Left ventricle myocardium inferior (tissue), 1 donor: ENCODE results near the gene EXPH5. TPM values are rescaled to one million over a fixed set of nuclear protein-coding genes. Genes with fewer than 3 reads are reported as not detected.

Experiments used
- DNase-seq: peaks from one replicate; pipeline ENCODE4 v3.0.0-alpha.2; 2020
- H3K27ac ChIP-seq: fragments of 200-600 bp; replicated peaks from 2 replicates; pipeline ENCODE4 v1.8.0; 2021
- H3K27me3 ChIP-seq: fragments of 200-600 bp; 2 replicates; pipeline ENCODE4 v1.8.0; 2021; ENCODE audit warnings: low read depth
- H3K36me3 ChIP-seq: fragments of 200-600 bp; 2 replicates; pipeline ENCODE4 v1.8.0; 2021
- H3K4me1 ChIP-seq: fragments of 200-600 bp; 2 replicates; pipeline ENCODE4 v1.8.0; 2021
- H3K4me3 ChIP-seq: fragments of 200-600 bp; 2 replicates; pipeline ENCODE4 v1.8.0; 2021; ENCODE audit warnings: mild to moderate bottlenecking, moderate library complexity
- H3K9me3 ChIP-seq: fragments of 200-600 bp; replicated peaks from 2 replicates; pipeline ENCODE4 v1.8.0; 2021
- intact Hi-C: fragments of 100-400 bp; cut with micrococcal nuclease; formaldehyde crosslinking; loops from one replicate; pipeline ENCODE4 v1.11.0; 2022
- total RNA-seq: library from RNA; stranded (reverse); fragmentation: NEBNext Ultra II Directional; extraction: Animal tissue kit (Norgen Biotek cat#: 25700); gene quantifications from one replicate; pipeline ENCODE4 v1.2.1, GENCODE V29; 2021
- TF ChIP-seq, protein P1 (sequence below): fragments of 200-600 bp; IDR thresholded peaks from 2 replicates; pipeline ENCODE4 v1.8.0; 2021; ENCODE audit warnings: antibody characterized with exemption, mild to moderate bottlenecking, borderline replicate concordance
- donor health status: DM: no; HTN: yes; CAD: no; lungs with severe emphysema.

EXPH5 gene
- total RNA-seq, 1 donor from 2014 or later = 0.88 TPM

GRCh38 chr11:108527382-108527781 lies 66.2 kb downstream of the EXPH5 start:
- Histone ChIP-seq H3K27ac (no peak overlapping the region), H3K36me3 (no peaks in the 10 kb centered on the region), H3K4me1 (no peaks in the 10 kb centered on the region), H3K27me3 (no peaks in the 10 kb centered on the region), H3K4me3 (no peak overlapping the region), H3K9me3 (no peaks in the 10 kb centered on the region)
- DNase-seq = no peak
- TF ChIP-seq, protein P1, sequence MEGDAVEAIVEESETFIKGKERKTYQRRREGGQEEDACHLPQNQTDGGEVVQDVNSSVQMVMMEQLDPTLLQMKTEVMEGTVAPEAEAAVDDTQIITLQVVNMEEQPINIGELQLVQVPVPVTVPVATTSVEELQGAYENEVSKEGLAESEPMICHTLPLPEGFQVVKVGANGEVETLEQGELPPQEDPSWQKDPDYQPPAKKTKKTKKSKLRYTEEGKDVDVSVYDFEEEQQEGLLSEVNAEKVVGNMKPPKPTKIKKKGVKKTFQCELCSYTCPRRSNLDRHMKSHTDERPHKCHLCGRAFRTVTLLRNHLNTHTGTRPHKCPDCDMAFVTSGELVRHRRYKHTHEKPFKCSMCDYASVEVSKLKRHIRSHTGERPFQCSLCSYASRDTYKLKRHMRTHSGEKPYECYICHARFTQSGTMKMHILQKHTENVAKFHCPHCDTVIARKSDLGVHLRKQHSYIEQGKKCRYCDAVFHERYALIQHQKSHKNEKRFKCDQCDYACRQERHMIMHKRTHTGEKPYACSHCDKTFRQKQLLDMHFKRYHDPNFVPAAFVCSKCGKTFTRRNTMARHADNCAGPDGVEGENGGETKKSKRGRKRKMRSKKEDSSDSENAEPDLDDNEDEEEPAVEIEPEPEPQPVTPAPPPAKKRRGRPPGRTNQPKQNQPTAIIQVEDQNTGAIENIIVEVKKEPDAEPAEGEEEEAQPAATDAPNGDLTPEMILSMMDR = no peak
- intact Hi-C loops = no loop called here

- H3K36me3 ChIP-seq = no peaks in the 10 kb centered on the region
- H3K9me3 ChIP-seq = no peaks in the 10 kb centered on the region
- no peak overlapping the region for H3K27ac ChIP-seq
- intact Hi-C loops = no loop called here
- H3K4me1 ChIP-seq = no peaks in the 10 kb centered on the region
- TF ChIP-seq, protein P1 = no peak
- H3K4me3 ChIP-seq = no peak overlapping the region
- no peaks in the 10 kb centered on the region for H3K27me3 ChIP-seq
- no peak for DNase-seq
Measured at GRCh38 chr11:108525161-108525560, 68.4 kb downstream of the EXPH5 start.

DNA sequence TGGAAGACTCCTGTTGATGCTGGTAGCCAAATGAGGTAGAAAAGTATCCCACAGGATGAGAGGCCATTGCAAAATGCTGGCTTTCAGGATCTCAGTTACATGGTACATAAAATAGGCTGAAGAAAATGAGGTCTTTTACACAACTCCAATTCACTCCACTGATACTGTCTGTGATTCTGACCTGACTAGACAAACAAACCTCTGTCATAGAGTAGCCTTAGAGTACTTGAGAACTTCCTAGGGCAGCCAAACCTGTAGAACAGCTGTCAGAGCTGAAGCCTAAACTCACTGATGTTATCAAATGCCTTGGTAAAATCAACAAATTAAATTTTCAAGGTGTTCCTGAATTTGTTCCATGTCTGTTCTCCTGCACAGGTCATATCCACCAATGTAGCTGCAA lies 69.1 kb downstream of the EXPH5 start:
- H3K4me3 ChIP-seq = no peak overlapping the region
- no peaks in the 10 kb centered on the region for H3K4me1 ChIP-seq
- H3K27ac ChIP-seq = no peak overlapping the region
- no peaks in the 10 kb centered on the region for H3K27me3 ChIP-seq
- no peak for DNase-seq
- no peaks in the 10 kb centered on the region for H3K9me3 ChIP-seq
- intact Hi-C loops = no loop called here
- no peaks in the 10 kb centered on the region for H3K36me3 ChIP-seq
- TF ChIP-seq, protein P1 = no peak

DNA sequence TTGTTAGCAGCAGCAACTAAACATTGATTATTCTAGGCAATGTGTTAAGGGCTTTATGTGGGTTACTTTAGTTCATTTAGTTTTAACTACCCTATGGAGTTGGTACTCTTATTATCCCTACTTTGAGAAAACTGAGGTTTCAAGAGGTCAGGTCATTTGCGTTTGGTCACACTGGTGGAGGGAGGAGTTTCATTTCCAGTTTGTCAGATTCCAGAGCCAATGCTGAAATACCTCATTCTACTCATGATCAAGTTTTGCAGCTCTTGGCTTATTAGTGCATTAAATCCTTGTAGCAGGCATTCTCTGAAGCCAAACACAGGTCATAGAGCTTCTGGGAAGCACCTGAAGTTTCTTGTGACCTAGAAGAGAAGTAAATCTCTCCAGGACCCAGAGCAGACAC lies 71.2 kb downstream of the EXPH5 start:
- Histone ChIP-seq H3K9me3 (no peaks in the 10 kb centered on the region), H3K27me3 (no peaks in the 10 kb centered on the region), H3K36me3 (no peaks in the 10 kb centered on the region), H3K27ac (no peak overlapping the region), H3K4me3 (no peak overlapping the region), H3K4me1 (no peaks in the 10 kb centered on the region)
- DNase-seq = no peak
- TF ChIP-seq, protein P1 = no peak
- intact Hi-C loops = no loop called here

DNA sequence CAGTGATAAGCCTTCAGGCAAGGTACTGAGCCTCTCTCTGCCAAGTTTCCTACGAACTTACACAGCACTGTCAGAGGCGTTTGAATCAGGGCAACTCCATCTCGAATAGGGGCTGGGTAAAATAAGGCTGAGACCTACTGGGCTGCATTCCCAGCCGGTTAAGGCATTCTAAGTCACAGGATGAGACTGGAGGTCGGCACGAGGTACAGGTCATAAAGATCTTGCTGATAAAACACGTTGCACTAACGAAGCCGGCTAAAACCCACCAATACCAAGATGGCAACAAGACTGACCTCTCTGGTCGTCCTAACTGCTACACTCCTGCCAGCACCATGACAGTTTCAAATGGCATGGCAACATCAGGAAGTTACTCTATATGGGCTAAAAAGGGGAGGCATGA lies 75.0 kb downstream of the EXPH5 start:
- Histone ChIP-seq H3K9me3 (no peaks in the 10 kb centered on the region), H3K4me3 (no peak overlapping the region), H3K27ac (no peak overlapping the region), H3K36me3 (no peaks in the 10 kb centered on the region), H3K4me1 (no peaks in the 10 kb centered on the region), H3K27me3 (no peaks in the 10 kb centered on the region)
- TF ChIP-seq, protein P1 = no peak
- no peak for DNase-seq
- intact Hi-C loops = no loop called here

DNA sequence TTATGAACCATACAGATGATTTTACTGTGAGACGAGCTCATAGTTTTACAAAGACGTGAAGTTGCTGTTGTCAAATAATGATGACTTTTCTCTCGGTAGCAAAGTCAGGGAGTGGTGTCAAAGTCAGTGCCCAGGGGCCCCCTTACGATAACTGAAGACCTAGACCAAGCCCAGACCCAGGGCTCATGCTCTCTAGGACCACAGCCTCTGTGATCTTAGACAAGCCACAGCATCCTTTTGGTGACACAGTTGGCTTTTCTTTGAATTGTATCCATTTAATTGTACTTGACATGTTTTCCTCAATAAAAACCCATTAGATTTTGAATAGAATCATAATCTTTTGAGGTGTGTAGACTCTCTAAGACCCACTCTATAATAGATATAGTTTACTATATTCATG lies 77.4 kb downstream of the EXPH5 start:
- Histone ChIP-seq H3K27me3 (no peaks in the 10 kb centered on the region), H3K36me3 (no peaks in the 10 kb centered on the region), H3K27ac (no peak overlapping the region), H3K4me3 (no peak overlapping the region), H3K4me1 (no peaks in the 10 kb centered on the region), H3K9me3 (no peaks in the 10 kb centered on the region)
- TF ChIP-seq, protein P1 = no peak
- DNase-seq = no peak
- intact Hi-C loops = no loop called here
